ENCODE data around the gene MFSD2B.

The MFSD2B gene

GRCh38 chr2:24052951-24053350 is 43.1 kb downstream of the MFSD2B start:
- DNase-seq: no peak

- no peak for DNase-seq
Observed at GRCh38 chr2:24054366-24055010, 44.6 kb downstream of the MFSD2B start.

- no peak for DNase-seq
Observed at GRCh38 chr2:24055750-24056149, 45.9 kb downstream of the MFSD2B start.

GRCh38 chr2:24058564-24059271 is 48.8 kb downstream of the MFSD2B start:
- DNase-seq: no peak

DNA sequence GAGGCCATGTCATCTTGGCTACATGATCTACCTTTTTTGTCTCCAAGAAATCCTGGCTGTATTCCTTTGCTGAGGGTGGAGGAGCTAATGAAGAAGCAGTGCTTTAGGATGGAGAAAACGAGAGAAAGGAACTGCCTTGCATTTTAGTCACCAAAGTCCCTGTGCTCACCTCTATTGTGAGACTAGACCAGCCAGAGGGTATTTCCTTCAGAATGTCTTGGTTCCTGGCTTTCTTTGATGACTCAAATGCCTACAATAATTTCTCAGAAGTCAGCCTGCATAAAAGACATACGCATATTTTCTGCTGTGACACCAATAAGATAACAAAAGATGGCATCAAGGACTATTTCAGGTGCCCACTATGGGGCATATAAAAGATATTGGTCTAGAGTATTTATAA is 55.5 kb downstream of the MFSD2B start:
- no peak for DNase-seq

- DNase-seq: no peak
Observed at GRCh38 chr2:24072259-24072658, 62.4 kb downstream of the MFSD2B start.

- no peak for DNase-seq
Observed at GRCh38 chr2:24073816-24074215, 63.9 kb downstream of the MFSD2B start.

- no peak for DNase-seq
Observed at GRCh38 chr2:24075259-24075658, 65.4 kb downstream of the MFSD2B start.
